Measurements from ENCODE around the gene GTF2IRD1. TPM values are rescaled to one million over a fixed set of nuclear protein-coding genes. Genes with fewer than 3 reads are reported as not detected.
A peak's percentile ranks its signal among the peaks of the same experiment; 100 is the strongest.

GTF2IRD1 gene
- total and polyA plus RNA-seq, 9 of the 15 experiments (the other 6 are each of a cell fraction or from before 2014, with no cell fraction given) = 9.1 to 30.2 (median 14.0) TPM

GRCh38 chr7:74449809-74450397, 3.8 kb upstream of the GTF2IRD1 start (continued):
- TF ChIP-seq THRB (CRISPR knock-in tag; conservative IDR thresholded peaks at IDR 0.05) (no peak), TFAM (CRISPR knock-in tag; conservative IDR thresholded peaks at IDR 0.05) (no peak), XRCC5 (IDR thresholded peaks at IDR 0.05; ENCODE audit: low read depth, low read length) (0 out of 2 replicates have a peak, but pooled peaks have one; percentile 18), SREBF2 (CRISPR knock-in tag; IDR thresholded peaks at IDR 0.05) (no peak), CBX1 (IDR thresholded peaks at IDR 0.05; ENCODE audit: low read depth) (0 out of 2 replicates have a peak, but pooled peaks have one; percentile 8), NCOA2 (IDR thresholded peaks at IDR 0.05; ENCODE audit: partially characterized antibody in 2 of 2) (no peak), ZFP36 (IDR thresholded peaks at IDR 0.05; ENCODE audit: low read depth, low read length, partially characterized antibody) (peak; percentile 55), ZNF184 (CRISPR knock-in tag; IDR thresholded peaks at IDR 0.05) (no peak), ZEB2 (IDR thresholded peaks at IDR 0.05) (no peak), E2F4 (CRISPR knock-in tag; IDR thresholded peaks at IDR 0.05; ENCODE audit: low read depth) (0 out of 2 replicates have a peak, but pooled peaks have one; percentile 47), RCOR1 (IDR thresholded peaks at IDR 0.05; ENCODE audit: borderline replicate concordance in 1 of 2, low read depth in 2 of 2, low read length in 2 of 2) (no peak), SMARCA5 (IDR thresholded peaks at IDR 0.05) (peak; percentile 77; the same call in 1 of the 2 replicates), NR4A1 (CRISPR knock-in tag; IDR thresholded peaks at IDR 0.05) (no peak), NR4A1 (tag; IDR thresholded peaks at IDR 0.05) (no peak), ZNF263 (CRISPR knock-in tag; IDR thresholded peaks at IDR 0.05; ENCODE audit: borderline replicate concordance) (peak; percentile 43; the same call in 1 of the 2 replicates), KDM1A (IDR thresholded peaks at IDR 0.05) (0 out of 4 replicates have a peak, but pooled peaks of 1 of the 2 experiments have one; percentile 13), CBFB (CRISPR knock-in tag; IDR thresholded peaks at IDR 0.05) (no peak), KLF16 (IDR thresholded peaks at IDR 0.05) (0 out of 2 replicates have a peak, but pooled peaks have one; percentile 30), TOE1 (IDR thresholded peaks at IDR 0.05; ENCODE audit: borderline replicate concordance) (no peak), TOE1 (CRISPR knock-in tag; IDR thresholded peaks at IDR 0.05; ENCODE audit: borderline replicate concordance, low read depth) (peak; percentile 66; the same call in 1 of the 2 replicates), SMC3 (conservative IDR thresholded peaks at IDR 0.05; ENCODE audit: insufficient read depth, low read depth, low read length) (peak; percentile 58; the same call in 1 of the 2 replicates)
- TF ChIP-seq, protein P1, sequence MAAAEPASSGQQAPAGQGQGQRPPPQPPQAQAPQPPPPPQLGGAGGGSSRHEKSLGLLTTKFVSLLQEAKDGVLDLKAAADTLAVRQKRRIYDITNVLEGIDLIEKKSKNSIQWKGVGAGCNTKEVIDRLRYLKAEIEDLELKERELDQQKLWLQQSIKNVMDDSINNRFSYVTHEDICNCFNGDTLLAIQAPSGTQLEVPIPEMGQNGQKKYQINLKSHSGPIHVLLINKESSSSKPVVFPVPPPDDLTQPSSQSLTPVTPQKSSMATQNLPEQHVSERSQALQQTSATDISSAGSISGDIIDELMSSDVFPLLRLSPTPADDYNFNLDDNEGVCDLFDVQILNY (CRISPR knock-in tag; IDR thresholded peaks at IDR 0.05) = peak; percentile 72; the same call in 1 of the 2 replicates
- TF ChIP-seq, protein P2, sequence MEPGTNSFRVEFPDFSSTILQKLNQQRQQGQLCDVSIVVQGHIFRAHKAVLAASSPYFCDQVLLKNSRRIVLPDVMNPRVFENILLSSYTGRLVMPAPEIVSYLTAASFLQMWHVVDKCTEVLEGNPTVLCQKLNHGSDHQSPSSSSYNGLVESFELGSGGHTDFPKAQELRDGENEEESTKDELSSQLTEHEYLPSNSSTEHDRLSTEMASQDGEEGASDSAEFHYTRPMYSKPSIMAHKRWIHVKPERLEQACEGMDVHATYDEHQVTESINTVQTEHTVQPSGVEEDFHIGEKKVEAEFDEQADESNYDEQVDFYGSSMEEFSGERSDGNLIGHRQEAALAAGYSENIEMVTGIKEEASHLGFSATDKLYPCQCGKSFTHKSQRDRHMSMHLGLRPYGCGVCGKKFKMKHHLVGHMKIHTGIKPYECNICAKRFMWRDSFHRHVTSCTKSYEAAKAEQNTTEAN (CRISPR knock-in tag; IDR thresholded peaks at IDR 0.05) = no peak
